ACC112 (cell line): Measurements from ENCODE around the gene MX1.

Experiments used
- H2AFZ ChIP-seq: fragments of 200-600 bp; sonication (generic); one replicate; pipeline ENCODE4 v1.6.0; 2017; ENCODE audit warnings: antibody characterized with exemption, low read length; ENCODE audit not compliant: unreplicated experiment
- H3K27ac ChIP-seq: fragments of 200-600 bp; sonication (generic); 2 replicates; pipeline ENCODE4 v1.5.1; 2014; ENCODE audit warnings: low read depth, mild to moderate bottlenecking, antibody characterized with exemption, low read length, moderate library complexity
- H3K27me3 ChIP-seq: fragments of 200-600 bp; sonication (generic); 2 replicates; pipeline ENCODE4 v1.6.1; 2014; ENCODE audit warnings: mild to moderate bottlenecking, antibody characterized with exemption, low read length, moderate library complexity, mixed read lengths; ENCODE audit not compliant: insufficient read depth
- H3K36me3 ChIP-seq: fragments of 200-600 bp; sonication (generic); 2 replicates; pipeline ENCODE4 v1.6.1; 2016; ENCODE audit warnings: mild to moderate bottlenecking, antibody characterized with exemption, low read length, moderate library complexity, mixed read lengths; ENCODE audit not compliant: insufficient read depth
- H3K4me1 ChIP-seq: fragments of 200-600 bp; sonication (generic); one replicate; pipeline ENCODE4 v1.6.1; 2016; ENCODE audit warnings: low read length, mixed read lengths; ENCODE audit not compliant: insufficient read depth, unreplicated experiment, control insufficient read depth
- H3K4me3 ChIP-seq: fragments of 200-600 bp; sonication (generic); 2 replicates; pipeline ENCODE4 v1.5.1; 2014; ENCODE audit warnings: mild to moderate bottlenecking, low read depth, low read length
- H3K79me2 ChIP-seq: fragments of 200-600 bp; sonication (generic); one replicate; pipeline ENCODE4 v1.6.0; 2016; ENCODE audit warnings: low read length; ENCODE audit not compliant: control insufficient read depth, unreplicated experiment, insufficient read depth

The MX1 gene

DNA sequence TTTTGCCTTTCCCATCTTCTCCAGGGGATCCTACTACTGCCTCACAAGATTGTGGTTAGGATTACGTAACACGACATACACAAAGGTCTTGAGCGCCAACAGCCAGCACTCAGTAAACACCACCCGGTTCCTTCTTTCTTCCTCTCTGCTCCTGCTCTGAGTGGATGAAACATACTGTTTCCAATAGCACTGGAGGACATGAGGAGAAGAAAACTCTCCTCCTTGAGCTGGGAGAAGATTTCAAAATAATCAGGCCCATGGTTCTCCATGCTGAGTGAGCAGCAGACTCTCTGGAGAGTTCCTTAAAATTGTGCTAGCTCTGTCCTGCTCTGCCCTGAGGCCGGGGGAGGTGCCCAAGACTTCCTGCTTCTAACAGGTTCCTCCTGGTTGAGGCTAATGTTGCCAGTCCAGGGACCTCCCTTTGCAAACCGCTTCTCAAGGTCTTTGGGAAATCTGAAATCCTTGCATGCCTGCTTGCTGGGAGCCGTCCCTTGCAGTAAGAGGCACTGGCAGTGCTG lies 29.4 kb upstream of the MX1 start:
- Histone ChIP-seq H3K79me2 (no peaks in the 10 kb centered on the region), H3K27ac (no peak overlapping the region), H2AFZ (no peak overlapping the region), H3K4me1 (no peaks in the 10 kb centered on the region), H3K36me3 (peaks cover 41% of the 10 kb centered on the region), H3K4me3 (no peak overlapping the region), H3K27me3 (no peaks in the 10 kb centered on the region)

- no peak overlapping the region for H3K4me3 ChIP-seq
- no peaks in the 10 kb centered on the region for H3K4me1 ChIP-seq
- peaks cover 49% of the 10 kb centered on the region for H3K36me3 ChIP-seq
- H3K27me3 ChIP-seq: no peaks in the 10 kb centered on the region
- no peak overlapping the region for H2AFZ ChIP-seq
- no peaks in the 10 kb centered on the region for H3K79me2 ChIP-seq
- H3K27ac ChIP-seq: no peak overlapping the region
Measured at GRCh38 chr21:41397471-41397891, 28.6 kb upstream of the MX1 start.

GRCh38 chr21:41398251-41398650 lies 27.8 kb upstream of the MX1 start:
- Histone ChIP-seq H3K27me3 (no peaks in the 10 kb centered on the region), H3K4me3 (no peak overlapping the region), H3K27ac (no peak overlapping the region), H3K79me2 (no peaks in the 10 kb centered on the region), H3K4me1 (no peaks in the 10 kb centered on the region), H2AFZ (no peak overlapping the region), H3K36me3 (peaks cover 53% of the 10 kb centered on the region)

DNA sequence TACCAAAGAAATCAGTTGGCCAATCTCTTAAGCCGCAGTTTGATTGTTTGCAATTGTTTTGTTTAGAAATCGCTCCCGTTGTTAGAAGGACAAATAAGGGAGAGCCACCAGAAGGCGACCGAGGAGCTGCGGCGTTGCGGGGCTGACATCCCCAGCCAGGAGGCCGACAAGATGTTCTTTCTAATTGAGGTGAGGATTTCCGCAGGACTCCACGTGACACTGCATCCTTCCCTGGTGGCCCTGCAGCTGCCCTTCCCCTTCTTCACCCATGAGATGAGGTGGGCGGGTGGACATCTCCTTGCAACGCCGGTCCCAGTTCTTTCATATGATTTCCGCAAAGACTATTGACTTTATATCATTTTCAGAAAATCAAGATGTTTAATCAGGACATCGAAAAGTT lies 27.2 kb upstream of the MX1 start:
- Histone ChIP-seq H3K36me3 (peaks cover 59% of the 10 kb centered on the region), H3K27ac (no peak overlapping the region; the same call in 1 of the 2 replicates), H3K4me3 (no peak overlapping the region), H3K4me1 (no peaks in the 10 kb centered on the region), H3K27me3 (no peaks in the 10 kb centered on the region), H3K79me2 (no peaks in the 10 kb centered on the region), H2AFZ (no peak overlapping the region)

DNA sequence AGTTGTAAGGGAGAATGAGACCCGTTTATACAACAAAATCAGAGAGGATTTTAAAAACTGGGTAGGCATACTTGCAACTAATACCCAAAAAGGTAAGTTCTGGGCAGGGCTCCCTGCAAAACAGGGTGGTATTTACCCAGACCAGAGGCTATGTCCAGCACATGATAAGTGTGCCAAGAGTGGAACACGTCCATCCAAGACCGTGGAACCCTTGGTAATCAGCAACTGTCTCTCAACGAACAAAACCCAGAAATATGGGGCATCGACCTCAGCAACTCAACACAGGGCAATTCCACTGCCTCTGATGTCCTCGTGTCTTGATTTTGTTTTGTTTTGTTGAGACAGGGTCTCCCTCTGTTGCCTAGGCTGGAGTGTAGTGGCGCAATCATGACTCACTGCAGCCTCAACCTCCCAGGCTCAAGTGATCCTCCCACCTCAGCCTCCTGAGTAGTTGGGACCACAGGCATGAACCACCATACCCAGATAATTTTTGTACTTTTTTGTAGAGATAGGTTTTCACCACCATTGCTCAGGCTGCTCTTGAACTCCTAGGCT lies 26.7 kb upstream of the MX1 start:
- H3K4me1 ChIP-seq: no peaks in the 10 kb centered on the region
- H3K36me3 ChIP-seq: peaks cover 62% of the 10 kb centered on the region
- H3K27me3 ChIP-seq: no peaks in the 10 kb centered on the region
- no peak overlapping the region for H3K4me3 ChIP-seq
- H2AFZ ChIP-seq: no peak overlapping the region
- no peak overlapping the region; the same call in 1 of the 2 replicates for H3K27ac ChIP-seq
- H3K79me2 ChIP-seq: no peaks in the 10 kb centered on the region

DNA sequence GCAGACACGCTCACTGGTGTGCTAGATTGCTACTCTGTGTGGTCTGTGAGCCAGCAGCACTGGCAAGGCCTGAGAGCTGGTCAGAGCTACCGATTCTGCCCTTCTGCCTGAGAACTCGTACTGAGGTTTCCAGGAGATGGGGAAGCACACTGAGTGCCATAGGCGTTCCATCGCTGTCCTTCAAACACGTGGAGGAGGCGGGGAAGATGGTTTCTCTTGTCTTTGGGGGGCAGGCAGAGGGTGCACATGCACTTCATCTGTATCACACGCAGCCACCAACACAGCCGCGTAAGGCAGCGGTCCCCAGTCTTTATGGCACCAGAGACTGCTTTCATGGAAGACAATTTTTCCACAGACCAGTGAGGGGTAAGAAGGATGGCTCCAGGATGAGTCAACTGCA lies 23.8 kb upstream of the MX1 start:
- no peaks in the 10 kb centered on the region for H3K27me3 ChIP-seq
- H2AFZ ChIP-seq: no peak overlapping the region
- H3K4me1 ChIP-seq: no peaks in the 10 kb centered on the region
- H3K27ac ChIP-seq: no peak overlapping the region
- H3K4me3 ChIP-seq: no peak overlapping the region
- peaks cover 74% of the 10 kb centered on the region for H3K36me3 ChIP-seq
- no peaks in the 10 kb centered on the region for H3K79me2 ChIP-seq

DNA sequence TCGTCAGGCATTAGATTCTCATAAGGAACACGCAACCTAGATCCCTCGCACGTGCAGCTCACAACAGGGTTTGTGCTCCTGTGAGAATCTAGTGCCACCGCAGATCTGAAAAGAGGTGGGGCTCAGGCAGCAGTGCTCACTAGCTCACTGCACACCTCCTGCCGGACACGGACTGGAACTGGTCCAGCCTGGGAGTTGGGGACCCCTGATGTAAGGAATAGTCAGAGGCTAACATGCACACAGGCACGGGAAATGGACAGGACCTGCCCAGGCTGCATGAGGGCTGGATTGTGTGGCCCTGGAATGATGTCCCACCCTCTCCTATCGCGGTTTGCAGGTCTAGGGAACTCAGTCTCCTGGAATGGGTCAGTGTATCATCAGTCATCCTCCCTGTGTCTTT lies 23.2 kb upstream of the MX1 start:
- no peak overlapping the region for H3K27ac ChIP-seq
- H3K36me3 ChIP-seq: peaks cover 74% of the 10 kb centered on the region
- H2AFZ ChIP-seq: no peak overlapping the region
- H3K79me2 ChIP-seq: no peaks in the 10 kb centered on the region
- H3K4me1 ChIP-seq: no peaks in the 10 kb centered on the region
- H3K4me3 ChIP-seq: no peak overlapping the region
- no peaks in the 10 kb centered on the region for H3K27me3 ChIP-seq

DNA sequence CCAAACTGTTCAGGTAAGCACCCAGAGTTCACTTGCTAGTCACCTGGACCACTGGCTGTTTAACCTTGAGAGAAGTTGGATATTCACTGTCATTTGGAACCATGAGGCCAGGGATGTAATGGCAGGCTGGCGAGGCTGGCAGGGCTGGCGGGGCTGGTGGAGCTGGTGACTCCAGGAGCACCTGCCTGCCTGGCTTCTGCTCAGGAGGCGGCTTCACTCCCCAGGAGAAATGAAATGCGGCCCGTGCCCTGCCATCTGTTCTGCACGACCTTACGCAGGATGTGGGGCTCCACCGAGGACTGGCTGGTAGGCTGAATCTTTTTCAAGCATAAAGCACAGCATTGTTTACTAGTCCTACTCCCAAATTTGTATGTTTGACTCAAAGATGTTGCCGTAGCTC lies 22.7 kb upstream of the MX1 start:
- Histone ChIP-seq H2AFZ (no peak overlapping the region), H3K27ac (no peak overlapping the region), H3K4me1 (no peaks in the 10 kb centered on the region), H3K36me3 (peaks cover 76% of the 10 kb centered on the region), H3K4me3 (no peak overlapping the region), H3K27me3 (no peaks in the 10 kb centered on the region), H3K79me2 (no peaks in the 10 kb centered on the region)

DNA sequence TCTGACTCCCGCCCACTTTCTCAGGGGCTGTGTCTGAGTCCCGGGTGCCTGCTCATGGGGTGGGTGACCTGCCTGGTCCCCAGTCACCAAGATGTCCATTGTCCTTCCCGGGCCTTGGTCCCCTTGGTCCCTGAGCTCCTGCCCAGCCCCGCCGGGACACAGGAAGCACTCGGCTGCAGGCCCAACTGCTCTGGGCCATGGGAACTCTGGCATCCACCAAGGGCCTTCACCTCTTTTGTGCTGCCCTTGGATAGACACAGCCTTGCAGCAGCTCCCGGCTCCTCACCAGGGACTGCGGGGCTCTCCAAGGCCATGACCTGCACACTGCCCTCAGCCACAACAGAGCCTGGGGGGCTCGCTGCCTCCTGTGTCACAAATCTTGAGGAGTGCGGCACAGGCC lies 22.1 kb upstream of the MX1 start:
- H3K27me3 ChIP-seq: no peaks in the 10 kb centered on the region
- no peak overlapping the region for H2AFZ ChIP-seq
- H3K79me2 ChIP-seq: no peaks in the 10 kb centered on the region
- H3K4me1 ChIP-seq: no peaks in the 10 kb centered on the region
- no peak overlapping the region for H3K4me3 ChIP-seq
- no peak overlapping the region for H3K27ac ChIP-seq
- H3K36me3 ChIP-seq: peaks cover 76% of the 10 kb centered on the region

- no peaks in the 10 kb centered on the region for H3K79me2 ChIP-seq
- H3K4me3 ChIP-seq: no peak overlapping the region
- H2AFZ ChIP-seq: no peak overlapping the region
- no peaks in the 10 kb centered on the region for H3K4me1 ChIP-seq
- no peaks in the 10 kb centered on the region for H3K27me3 ChIP-seq
- H3K27ac ChIP-seq: no peak overlapping the region
- peaks cover 76% of the 10 kb centered on the region for H3K36me3 ChIP-seq
Measured at GRCh38 chr21:41405321-41405720, 20.7 kb upstream of the MX1 start.

DNA sequence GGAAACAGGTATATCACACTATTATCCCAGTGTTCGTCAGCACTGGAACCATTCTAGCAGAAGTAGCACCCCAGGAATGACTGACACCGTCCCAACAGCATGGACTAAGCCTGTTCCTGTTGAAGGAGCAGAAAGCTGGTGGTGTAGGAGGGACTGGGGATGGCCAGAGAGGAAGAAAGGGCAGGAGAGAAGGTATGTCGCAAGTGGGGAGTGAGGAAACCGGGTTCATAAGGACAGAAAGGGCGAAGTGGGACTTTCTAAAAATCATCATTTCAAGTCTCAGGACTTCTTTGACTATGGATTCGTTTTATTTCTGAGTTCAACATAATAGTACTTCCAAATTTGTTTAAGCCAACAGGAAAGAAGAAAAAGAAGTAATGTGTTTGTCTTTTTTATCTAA lies 19.7 kb upstream of the MX1 start:
- Histone ChIP-seq H3K4me3 (no peak overlapping the region), H2AFZ (no peak overlapping the region), H3K36me3 (peaks cover 71% of the 10 kb centered on the region), H3K4me1 (no peaks in the 10 kb centered on the region), H3K27me3 (no peaks in the 10 kb centered on the region), H3K79me2 (no peaks in the 10 kb centered on the region), H3K27ac (no peak overlapping the region)
